Mammary epithelial cell (primary cell): Measurements from ENCODE around the gene ERF.

Experiments
- CTCF ChIP-seq, 2 donors: IDR thresholded peaks in 1 of 2; conservative IDR thresholded peaks in 1 of 2; 2 replicates each; pipeline ENCODE4 v1.5.1; 2011 to 2012; ENCODE audit warnings: inconsistent platforms in 2 of 2, low read length in 2 of 2, mild to moderate bottlenecking in 2 of 2, control low read depth in 1 of 2, low read depth in 1 of 2; ENCODE audit not compliant: insufficient read depth in 1 of 2; ENCODE audit errors: extremely low read depth in 1 of 2
- EZH2 ChIP-seq: IDR thresholded peaks from 2 replicates; pipeline ENCODE4 v1.6.1; 2012; ENCODE audit warnings: low read length, inconsistent platforms, borderline replicate concordance

GRCh38 chr19:42254089-42254849, 659 bp downstream of the ERF start:
- TF ChIP-seq CTCF (conservative IDR thresholded peaks at IDR 0.05 in 1 of 2, IDR thresholded peaks at IDR 0.05 in 1 of 2; ENCODE audit: extremely low read depth in 1 of 2, insufficient read depth in 1 of 2, low read depth in 1 of 2, low read length in 2 of 2) (no peak), EZH2 (no peak)
